GM12892 (cell line): Measurements from ENCODE around the gene CUL3.
A peak's percentile ranks its signal among the peaks of the same experiment; 100 is the strongest.
"Not testable (repeated sequence)": the region's sequence is repeated elsewhere in the genome, so short reads cannot be mapped to it uniquely, and the experiment has no call there.

Source experiments
- DNase-seq: peaks from one replicate; pipeline ENCODE4 v3.0.0; 2011; ENCODE audit not compliant: insufficient read length
- FAIRE-seq: peaks from 2 replicates; lab custom pipeline; 2011; peaks lifted over from hg19 to GRCh38; lab: Jason Lieb, UNC
- POLR2A ChIP-seq: IDR thresholded peaks from 2 replicates; pipeline ENCODE4 v1.6.1; 2011; ENCODE audit warnings: low read depth, low read length, control low read depth
- POLR2AphosphoS5 ChIP-seq: IDR thresholded peaks from 2 replicates; pipeline ENCODE4 v1.6.1; 2011; ENCODE audit warnings: low read depth, low read length, control low read depth
- TAF1 ChIP-seq: IDR thresholded peaks from 2 replicates; pipeline ENCODE4 v1.6.1; 2011; ENCODE audit warnings: low read depth, mild to moderate bottlenecking, control low read depth, low read length, borderline replicate concordance

Gene CUL3

DNA sequence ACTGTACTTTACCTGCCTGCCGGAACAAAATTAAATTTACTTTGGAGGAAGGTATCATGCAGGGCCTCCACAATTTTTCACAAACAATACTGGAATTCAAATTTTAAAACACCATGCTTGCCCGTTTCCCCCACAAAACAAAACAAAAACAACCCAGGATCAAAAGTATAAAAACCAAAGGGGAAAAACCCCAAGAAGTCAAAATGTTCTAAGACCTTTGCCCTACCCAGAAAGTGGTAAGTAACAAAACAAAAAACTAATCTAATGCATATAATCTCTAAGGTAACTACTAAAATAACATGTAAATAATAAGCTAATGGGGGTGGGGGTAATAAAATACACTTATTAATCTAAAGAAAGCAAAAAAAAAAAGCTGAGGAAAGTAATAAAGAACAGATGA lies 60.5 kb downstream of the CUL3 start:
- FAIRE-seq (peak; percentile 42), DNase-seq (no peak)
- TF ChIP-seq TAF1 (no peak), POLR2A (no peak), POLR2AphosphoS5 (no peak)

DNA sequence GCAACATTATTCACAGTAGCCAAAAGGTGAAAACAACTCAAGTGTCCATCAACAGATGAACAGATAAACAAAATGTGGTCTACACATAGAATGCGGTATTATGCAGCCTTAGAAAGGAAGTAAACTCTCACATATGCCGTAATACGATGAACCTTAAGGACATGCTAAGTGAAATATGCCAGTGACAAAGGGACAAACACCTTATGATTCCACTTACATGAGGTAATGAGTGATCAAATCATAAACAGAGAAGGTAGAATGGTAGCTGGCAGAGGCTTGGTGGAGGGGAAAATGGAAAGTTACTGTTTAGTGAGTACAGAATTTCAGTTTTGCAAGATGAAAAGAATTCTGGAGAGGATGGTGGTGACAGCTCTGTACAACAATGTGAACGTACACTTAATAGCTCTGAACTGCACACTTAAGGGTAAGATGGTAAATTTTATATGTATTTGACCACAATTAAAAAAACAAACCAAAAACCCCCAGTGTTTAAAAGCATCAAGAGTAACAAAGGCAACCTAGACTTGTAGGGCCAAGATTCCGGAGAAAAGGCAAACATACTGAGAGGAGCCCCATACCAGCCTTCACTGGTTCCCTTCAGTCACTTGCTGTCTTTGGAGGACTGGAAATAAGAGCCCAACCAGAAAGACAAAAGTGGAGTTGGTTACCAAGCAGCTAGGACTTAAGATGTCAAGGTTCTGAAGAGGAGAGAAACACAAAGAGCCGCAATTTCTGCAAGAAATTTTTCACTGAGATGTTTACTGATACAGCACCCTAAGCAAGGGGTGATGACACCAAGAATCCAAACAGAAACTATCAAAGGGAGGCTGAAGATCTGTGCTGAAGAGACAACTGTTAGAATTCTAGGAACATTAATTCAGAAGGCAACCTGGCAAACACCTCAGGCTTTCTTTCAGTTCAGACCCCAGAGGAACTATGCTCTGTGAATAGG lies 61.3 kb downstream of the CUL3 start:
- FAIRE-seq (peak; percentile 86), DNase-seq (no peak)
- no peak for TF ChIP-seq POLR2AphosphoS5
- TF ChIP-seq TAF1, result no peak
- TF ChIP-seq POLR2A, result no peak

- DNase-seq, FAIRE-seq: not testable (repeated sequence)
These were observed 62.7 kb downstream of the CUL3 start for GRCh38 chr2:224522483-224522882.

DNA sequence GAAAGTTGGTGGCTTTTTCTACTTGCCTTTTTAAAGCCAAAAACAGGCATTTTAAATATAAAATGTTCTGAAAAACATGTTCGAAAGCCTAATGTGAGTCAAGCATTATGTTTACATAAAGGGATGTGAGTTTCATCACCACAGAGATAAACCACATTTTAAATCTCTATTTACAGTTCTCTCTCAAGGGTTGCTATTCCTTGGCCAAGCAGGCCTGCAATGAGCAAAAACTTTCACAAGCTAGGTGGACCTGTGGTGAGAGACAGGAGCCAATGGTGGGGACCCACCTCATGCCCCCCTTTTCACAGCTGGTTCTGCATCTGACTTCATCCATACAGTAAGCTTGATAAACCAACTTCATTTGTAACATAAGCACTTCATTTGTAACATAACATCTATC lies 65.1 kb downstream of the CUL3 start:
- peak; percentile 84 for FAIRE-seq
- DNase-seq, result no peak
- no peak for TF ChIP-seq POLR2AphosphoS5
- no peak for TF ChIP-seq TAF1
- TF ChIP-seq POLR2A, result no peak

DNA sequence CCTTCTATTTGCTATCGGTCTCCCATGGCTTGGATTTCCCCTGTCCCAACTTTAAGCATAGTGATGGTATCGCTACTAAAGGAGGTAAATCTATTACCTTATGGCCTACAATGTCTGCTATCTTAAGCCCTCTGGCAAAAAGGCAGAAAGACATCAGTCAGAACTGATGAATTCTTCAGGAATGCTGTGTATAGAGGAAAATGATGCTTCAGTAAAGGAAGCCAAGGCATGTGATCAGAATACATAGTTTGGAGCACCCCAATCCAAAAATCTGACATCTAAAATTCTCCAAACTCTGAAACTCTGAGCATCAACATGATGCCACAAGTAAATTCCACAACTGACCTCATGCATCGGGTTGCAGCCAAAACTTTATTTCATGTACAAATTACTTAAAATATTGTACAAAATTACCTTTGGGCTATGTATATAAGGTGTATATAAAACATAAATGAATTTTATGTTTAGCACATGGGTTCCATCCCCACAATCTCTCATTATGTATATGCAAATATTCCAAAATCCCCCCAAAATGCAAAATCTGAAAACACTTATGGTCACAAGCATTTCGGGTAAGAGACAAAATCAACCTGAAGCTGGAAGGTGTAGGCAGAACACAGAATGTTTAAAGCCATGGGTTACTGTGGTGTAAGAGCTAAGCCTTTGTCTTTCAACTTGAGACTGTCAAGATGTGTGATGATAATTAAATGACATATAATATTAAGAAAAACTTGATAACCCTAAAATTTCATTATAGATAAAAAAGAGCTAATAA lies 66.2 kb downstream of the CUL3 start:
- TF ChIP-seq POLR2A, result no peak
- no peak for TF ChIP-seq TAF1
- TF ChIP-seq POLR2AphosphoS5, result no peak
- FAIRE-seq, result peak; percentile 65
- DNase-seq, result no peak

- FAIRE-seq (no peak), DNase-seq (no peak)
- TF ChIP-seq POLR2A, result no peak
- no peak for TF ChIP-seq POLR2AphosphoS5
- TF ChIP-seq TAF1, result no peak
These were observed 67.2 kb downstream of the CUL3 start for GRCh38 chr2:224517963-224518362.

- FAIRE-seq, DNase-seq: not testable (repeated sequence)
These were observed 68.8 kb downstream of the CUL3 start for GRCh38 chr2:224516393-224516792.

GRCh38 chr2:224513991-224514390 lies 71.2 kb downstream of the CUL3 start:
- FAIRE-seq (no peak), DNase-seq (no peak)
- TF ChIP-seq POLR2A (no peak), TAF1 (no peak), POLR2AphosphoS5 (no peak)

DNA sequence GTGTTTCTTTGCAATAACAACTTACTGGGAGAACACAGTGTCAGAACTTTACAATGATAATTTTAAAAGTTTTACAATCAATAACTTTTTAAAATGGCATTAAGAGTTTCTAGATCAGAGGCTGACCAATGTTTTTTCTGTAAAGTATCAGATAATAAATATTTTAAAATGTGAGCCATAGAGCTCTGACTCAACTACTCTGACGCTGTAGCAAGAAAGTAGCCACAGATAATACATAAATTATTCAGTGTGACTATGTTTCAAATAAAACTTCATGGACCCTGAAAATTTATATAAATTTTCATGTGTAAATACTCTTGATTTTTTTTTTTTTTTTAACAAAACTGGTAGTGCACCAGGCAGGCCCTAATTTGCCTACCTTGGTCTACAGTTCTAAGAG lies 77.4 kb downstream of the CUL3 start:
- FAIRE-seq (no peak), DNase-seq (no peak)

DNA sequence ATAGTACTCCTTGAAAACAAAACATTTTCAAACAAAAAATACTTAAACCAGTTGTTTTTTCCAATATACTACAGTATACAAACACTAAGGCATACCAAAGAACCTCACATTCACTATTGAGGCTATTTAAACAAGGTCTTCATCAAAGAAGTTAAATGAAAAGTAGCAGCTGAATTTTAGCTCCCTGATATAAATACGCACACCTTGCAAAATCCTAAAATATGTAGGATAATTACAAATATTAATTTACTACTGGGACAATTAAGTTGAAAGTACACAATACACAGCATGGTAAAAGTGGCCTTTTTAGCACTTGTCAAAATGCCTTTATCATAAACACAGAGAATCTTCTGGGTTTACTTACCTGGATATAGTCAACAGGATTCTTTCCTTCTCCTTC lies 78.7 kb downstream of the CUL3 start:
- no peak for DNase-seq
- TF ChIP-seq TAF1 (no peak), POLR2A (no peak), POLR2AphosphoS5 (no peak)
- FAIRE-seq, result no peak

More for the DNA sequence above, 77.4 kb downstream of the CUL3 start:
- TF ChIP-seq POLR2A (no peak), TAF1 (no peak), POLR2AphosphoS5 (no peak)

- no peak for FAIRE-seq
- TF ChIP-seq TAF1 (no peak), POLR2AphosphoS5 (no peak), POLR2A (no peak)
- no peak for DNase-seq
These were observed 86.2 kb downstream of the CUL3 start for GRCh38 chr2:224498991-224499390.

- TF ChIP-seq TAF1 (no peak), POLR2A (no peak), POLR2AphosphoS5 (no peak)
- DNase-seq (no peak), FAIRE-seq (no peak)
These were observed 92.6 kb downstream of the CUL3 start for GRCh38 chr2:224492531-224492930.

GRCh38 chr2:224487940-224488339 lies 97.2 kb downstream of the CUL3 start:
- not testable (repeated sequence) for FAIRE-seq, DNase-seq

GRCh38 chr2:224485081-224486014 lies 99.8 kb downstream of the CUL3 start:
- not testable (repeated sequence) for DNase-seq, FAIRE-seq
